Measurements from ENCODE around the gene MIGA2. TPM values are rescaled to one million over a fixed set of nuclear protein-coding genes. Genes with fewer than 3 reads are reported as not detected.

Gene MIGA2
- total and polyA plus RNA-seq, 2 of the 8 experiments (the other 6 are each of a cell fraction or from before 2014, with no cell fraction given), result 24.6 to 39.0 TPM

DNA sequence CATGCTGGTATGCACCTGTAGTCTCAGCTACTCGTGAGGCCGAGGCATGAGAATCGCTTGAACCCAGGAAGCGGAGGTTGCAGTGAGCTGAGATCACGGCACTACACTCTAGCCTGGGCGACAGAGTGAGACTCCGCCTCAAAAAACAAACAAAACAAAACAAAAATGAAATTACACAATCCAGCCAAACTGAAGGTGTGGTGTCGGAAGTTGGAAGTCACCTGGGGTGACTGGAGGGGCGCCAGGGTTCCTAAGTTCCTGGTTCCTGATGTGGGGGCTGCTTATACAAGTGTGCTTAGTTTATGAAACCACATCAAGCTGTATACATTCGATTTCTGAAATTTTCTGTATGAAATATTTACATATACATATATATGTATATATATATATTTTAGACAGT is 40.8 kb downstream of the MIGA2 start (continued):
- TF ChIP-seq HDAC2 (IDR thresholded peaks at IDR 0.05; ENCODE audit: borderline replicate concordance in 1 of 2, low read depth in 2 of 2, low read length in 2 of 2) (no peak), RXRA (IDR thresholded peaks at IDR 0.05; ENCODE audit: insufficient read depth, low read depth, low read length) (no peak), SP4 (IDR thresholded peaks at IDR 0.05; ENCODE audit: low read length) (no peak)

Data from H1 (cell line).